HS-5 (cell line): ENCODE results near the gene CDT1.
"Not testable (repeated sequence)": the region's sequence is repeated elsewhere in the genome, so short reads cannot be mapped to it uniquely, and the experiment has no call there.

ENCODE experiments used
- DNase-seq: peaks from one replicate; pipeline ENCODE4 v3.0.0-alpha.2; 2012; ENCODE audit warnings: low read depth

The CDT1 gene

GRCh38 chr16:88783391-88784073 lies 20.1 kb upstream of the CDT1 start:
- DNase-seq: no peak

GRCh38 chr16:88784074-88784855 lies 19.3 kb upstream of the CDT1 start:
- no peak for DNase-seq

GRCh38 chr16:88784856-88785105 lies 18.8 kb upstream of the CDT1 start:
- DNase-seq: no peak

- DNase-seq: no peak
These were observed 18.3 kb upstream of the CDT1 start, which contains the start of gene PIEZO1 for GRCh38 chr16:88785106-88785924. PIEZO1 (minus strand) TSS chr16:88785220; CDS start chr16:88784964, 256 bp downstream.

- DNase-seq: no peak
These were observed 15.8 kb upstream of the CDT1 start for GRCh38 chr16:88787579-88788314.

- not testable (repeated sequence) for DNase-seq
These were observed 14.8 kb upstream of the CDT1 start for GRCh38 chr16:88788749-88789148.

- no peak for DNase-seq
These were observed 14.0 kb upstream of the CDT1 start for GRCh38 chr16:88789594-88789993.

GRCh38 chr16:88790312-88791211 lies 13.0 kb upstream of the CDT1 start:
- no peak for DNase-seq

- DNase-seq: no peak
These were observed 11.5 kb upstream of the CDT1 start for GRCh38 chr16:88792078-88792550.

- no peak for DNase-seq
These were observed 10.8 kb upstream of the CDT1 start for GRCh38 chr16:88792668-88793250.

GRCh38 chr16:88793251-88793954 lies 10.2 kb upstream of the CDT1 start:
- no peak for DNase-seq

- DNase-seq: no peak
These were observed 7.3 kb upstream of the CDT1 start for GRCh38 chr16:88796278-88796677.

GRCh38 chr16:88798073-88798472 lies 5.5 kb upstream of the CDT1 start:
- no peak for DNase-seq

GRCh38 chr16:88798772-88799455 lies 4.7 kb upstream of the CDT1 start:
- no peak for DNase-seq

- DNase-seq: no peak
These were observed 3.9 kb upstream of the CDT1 start for GRCh38 chr16:88799569-88800276.

GRCh38 chr16:88800277-88800592 lies 3.4 kb upstream of the CDT1 start:
- no peak for DNase-seq

GRCh38 chr16:88804173-88804551 lies 573 bp downstream of the CDT1 start:
- DNase-seq: no peak

GRCh38 chr16:88804552-88805339 lies 1.2 kb downstream of the CDT1 start:
- DNase-seq: no peak
